ENCODE data around the gene ZNF346.

ZNF346 gene

GRCh38 chr5:177117441-177118045 is 95.0 kb downstream of the ZNF346 start:
- DNase-seq (ENCODE audit: low read depth in 2 of 2), result no peak

- no peak for DNase-seq (ENCODE audit: low read depth in 2 of 2)
Observed at GRCh38 chr5:177122566-177122965, 100.1 kb downstream of the ZNF346 start.

GRCh38 chr5:177123789-177124485 is 101.4 kb downstream of the ZNF346 start:
- DNase-seq (ENCODE audit: low read depth in 2 of 2), result no peak

GRCh38 chr5:177124486-177124991 is 102.0 kb downstream of the ZNF346 start:
- DNase-seq (ENCODE audit: low read depth in 2 of 2), result no peak

GRCh38 chr5:177126771-177127170 is 104.3 kb downstream of the ZNF346 start:
- DNase-seq (ENCODE audit: low read depth in 2 of 2), result no peak

- DNase-seq (ENCODE audit: low read depth in 2 of 2), result no peak
Observed at GRCh38 chr5:177128551-177128981, 106.1 kb downstream of the ZNF346 start.

- DNase-seq (ENCODE audit: low read depth in 2 of 2), result no peak
Observed at GRCh38 chr5:177130211-177131018, 107.9 kb downstream of the ZNF346 start.

All from stimulated activated CD8-positive, alpha-beta memory T cell treated with anti-CD3 and anti-CD28 coated beads, Interleukin-7, amount 100 ng/mL, for 1 hour (primary cell).